ENCODE data around the gene CNRIP1.

Gene CNRIP1

DNA sequence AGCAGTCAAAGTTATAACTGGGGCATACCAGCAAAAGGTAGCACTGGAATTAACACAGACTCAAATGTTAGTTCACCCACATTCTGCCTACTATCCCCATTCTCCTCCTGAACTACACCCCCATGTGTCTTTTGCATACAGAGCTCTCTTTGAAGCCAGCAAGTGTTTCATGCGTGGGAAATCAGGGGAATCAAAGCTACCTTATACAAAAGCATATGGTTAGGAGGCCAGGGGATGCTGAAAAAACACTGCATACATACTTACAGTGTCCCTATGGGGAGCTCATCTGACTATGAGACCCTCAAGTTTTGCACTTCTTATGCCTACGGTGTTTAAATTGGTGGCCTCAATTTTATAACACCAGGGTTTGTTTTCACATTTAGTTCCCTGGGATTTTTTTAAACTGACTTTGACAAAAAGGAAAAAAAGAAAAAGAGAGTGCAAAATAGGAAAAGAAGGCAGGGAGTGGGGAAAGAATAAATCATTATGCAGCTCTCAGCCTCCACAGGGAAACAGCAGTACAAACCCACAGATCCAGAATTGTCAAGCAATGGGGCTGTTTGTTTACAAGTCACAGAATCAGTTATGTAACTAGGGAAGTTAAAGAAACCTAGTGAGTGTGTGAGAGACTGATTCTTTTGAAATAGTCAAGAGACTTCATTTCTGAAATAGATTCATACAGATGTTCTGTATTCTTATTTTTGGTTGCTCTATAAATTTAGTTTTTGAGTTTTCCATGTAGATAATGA is 47.3 kb downstream of the CNRIP1 start:
- no peak for DNase-seq (ENCODE audit: low read depth)
- TF ChIP-seq, protein P1, sequence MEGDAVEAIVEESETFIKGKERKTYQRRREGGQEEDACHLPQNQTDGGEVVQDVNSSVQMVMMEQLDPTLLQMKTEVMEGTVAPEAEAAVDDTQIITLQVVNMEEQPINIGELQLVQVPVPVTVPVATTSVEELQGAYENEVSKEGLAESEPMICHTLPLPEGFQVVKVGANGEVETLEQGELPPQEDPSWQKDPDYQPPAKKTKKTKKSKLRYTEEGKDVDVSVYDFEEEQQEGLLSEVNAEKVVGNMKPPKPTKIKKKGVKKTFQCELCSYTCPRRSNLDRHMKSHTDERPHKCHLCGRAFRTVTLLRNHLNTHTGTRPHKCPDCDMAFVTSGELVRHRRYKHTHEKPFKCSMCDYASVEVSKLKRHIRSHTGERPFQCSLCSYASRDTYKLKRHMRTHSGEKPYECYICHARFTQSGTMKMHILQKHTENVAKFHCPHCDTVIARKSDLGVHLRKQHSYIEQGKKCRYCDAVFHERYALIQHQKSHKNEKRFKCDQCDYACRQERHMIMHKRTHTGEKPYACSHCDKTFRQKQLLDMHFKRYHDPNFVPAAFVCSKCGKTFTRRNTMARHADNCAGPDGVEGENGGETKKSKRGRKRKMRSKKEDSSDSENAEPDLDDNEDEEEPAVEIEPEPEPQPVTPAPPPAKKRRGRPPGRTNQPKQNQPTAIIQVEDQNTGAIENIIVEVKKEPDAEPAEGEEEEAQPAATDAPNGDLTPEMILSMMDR (conservative IDR thresholded peaks at IDR 0.05; ENCODE audit: low read depth, low read length), result no peak
- H3K4me3 ChIP-seq (ENCODE audit: low read length), result no peak overlapping the region

DNA sequence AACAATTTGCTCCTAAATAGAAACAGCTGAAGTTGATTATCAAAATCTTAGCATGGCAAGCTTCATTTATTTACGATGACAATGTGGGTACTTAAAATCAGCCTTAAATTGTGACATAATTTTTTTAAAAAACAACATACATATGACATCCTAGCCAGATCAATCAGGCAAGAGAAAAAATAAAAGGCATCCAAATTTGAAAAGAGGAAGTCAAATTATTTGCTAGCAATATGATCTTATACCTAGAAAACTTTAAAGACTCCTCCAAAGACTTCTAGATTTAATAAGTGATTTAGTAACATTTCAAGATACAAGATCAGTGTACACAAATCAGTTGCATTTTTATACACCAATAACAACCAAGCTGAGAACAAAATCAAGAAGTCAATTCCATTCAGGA is 53.1 kb downstream of the CNRIP1 start:
- no peak for DNase-seq (ENCODE audit: low read depth)
- H3K4me3 ChIP-seq (ENCODE audit: low read length), result no peak overlapping the region
- TF ChIP-seq, protein P1 (conservative IDR thresholded peaks at IDR 0.05; ENCODE audit: low read depth, low read length), result no peak

DNA sequence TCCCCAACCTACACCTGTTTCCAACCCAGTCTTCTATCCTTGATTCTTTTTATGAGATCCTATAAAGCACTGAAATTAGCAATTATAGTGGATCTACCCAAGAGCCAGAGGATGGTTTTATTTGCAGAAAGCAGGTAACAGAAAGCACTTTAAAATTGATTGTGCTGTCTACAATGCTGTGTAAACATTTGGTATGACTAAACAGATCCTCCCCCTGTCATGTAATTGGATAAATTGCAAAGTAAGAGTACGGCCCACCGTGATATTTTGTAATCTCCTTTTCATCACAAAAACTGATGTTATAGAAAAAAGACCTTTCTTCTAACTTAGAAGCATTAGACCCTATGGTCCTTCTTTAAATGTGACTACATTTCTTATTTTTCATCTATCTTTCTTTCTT is 56.1 kb downstream of the CNRIP1 start:
- TF ChIP-seq, protein P1 (conservative IDR thresholded peaks at IDR 0.05; ENCODE audit: low read depth, low read length), result no peak
- no peak for DNase-seq (ENCODE audit: low read depth)
- H3K4me3 ChIP-seq (ENCODE audit: low read length), result no peak overlapping the region

DNA sequence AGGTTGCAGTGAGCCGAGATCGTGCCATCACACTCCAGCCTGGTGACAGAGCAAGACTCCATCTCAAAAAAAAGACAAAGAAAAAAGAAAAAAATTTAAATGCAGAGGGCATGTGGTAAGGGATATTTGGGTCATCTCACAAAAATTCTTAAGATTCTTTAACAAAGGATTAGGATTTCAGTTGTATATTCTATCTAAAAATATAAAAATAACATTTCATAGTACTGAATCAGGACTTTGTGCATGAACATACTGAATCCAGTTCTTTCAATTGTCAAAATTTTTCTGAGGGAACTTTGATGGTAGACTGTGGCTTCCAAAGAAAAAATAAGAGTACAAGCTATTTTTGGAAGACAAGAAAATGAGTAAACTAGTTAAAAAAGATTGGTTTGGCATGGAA is 60.9 kb downstream of the CNRIP1 start:
- H3K4me3 ChIP-seq (ENCODE audit: low read length), result no peak overlapping the region
- DNase-seq (ENCODE audit: low read depth), result no peak
- TF ChIP-seq, protein P1 (conservative IDR thresholded peaks at IDR 0.05; ENCODE audit: low read depth, low read length), result no peak

DNA sequence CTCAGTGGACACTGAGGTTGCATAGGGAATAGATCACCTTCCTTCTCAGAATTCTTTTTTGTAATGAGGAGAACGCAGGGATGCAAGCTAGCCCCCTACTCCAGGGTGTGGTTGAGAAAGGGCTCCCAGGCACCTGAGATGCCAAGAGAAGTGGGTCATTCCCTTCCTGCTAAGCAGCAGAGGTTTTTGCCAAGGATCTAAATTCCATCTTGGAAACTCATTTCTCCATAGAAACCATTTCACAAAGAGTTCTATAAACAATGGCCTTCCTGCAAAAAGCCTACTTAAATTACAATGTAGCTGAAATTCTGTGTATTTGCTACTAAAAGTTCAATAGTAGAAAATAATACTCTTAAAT is 63.7 kb downstream of the CNRIP1 start:
- TF ChIP-seq, protein P1 (conservative IDR thresholded peaks at IDR 0.05; ENCODE audit: low read depth, low read length), result no peak
- DNase-seq (ENCODE audit: low read depth), result peak; percentile 41
- H3K4me3 ChIP-seq (ENCODE audit: low read length), result no peak overlapping the region

DNA sequence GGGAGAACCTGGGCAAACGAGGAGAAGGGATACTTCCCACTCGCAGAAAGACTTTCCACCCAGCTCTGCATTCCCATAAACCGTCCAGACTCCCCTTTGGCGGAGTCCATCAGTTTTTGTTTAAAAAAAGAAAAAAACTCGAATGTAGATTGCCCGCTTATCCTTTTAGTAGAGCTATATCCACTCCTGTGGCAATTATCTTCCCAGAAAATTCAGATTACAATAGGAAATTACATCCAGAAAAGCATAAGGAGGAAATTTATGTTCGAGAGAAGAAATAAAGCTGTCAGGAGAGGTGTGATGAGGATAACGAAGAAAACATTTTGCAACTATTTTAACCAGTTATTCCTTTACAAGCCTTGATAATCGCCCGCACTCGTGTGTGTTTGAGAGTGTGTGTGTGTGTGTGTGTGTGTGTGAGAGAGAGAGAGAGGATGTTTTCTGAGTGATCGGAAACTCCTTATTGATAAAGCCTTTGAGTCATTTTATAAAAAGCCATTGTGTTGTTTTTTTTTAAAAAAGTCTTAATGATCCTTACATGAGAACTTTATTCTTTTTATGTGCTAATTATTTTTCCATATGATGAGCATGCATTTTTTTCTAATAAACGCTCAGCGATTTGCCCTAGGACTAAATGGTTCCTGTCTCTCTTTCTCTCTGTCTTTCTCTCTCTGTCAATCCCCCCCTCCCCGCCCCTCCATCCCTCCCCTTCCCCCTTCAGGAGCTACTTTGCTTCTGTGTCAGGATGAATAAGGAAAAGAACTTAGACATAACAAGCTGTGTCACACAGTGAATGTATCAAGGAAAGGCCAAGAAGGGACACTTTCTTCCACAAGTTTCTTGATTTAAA is 66.3 kb downstream of the CNRIP1 start:
- TF ChIP-seq, protein P1 (conservative IDR thresholded peaks at IDR 0.05; ENCODE audit: low read depth, low read length), result no peak
- DNase-seq (ENCODE audit: low read depth), result no peak
- peak overlapping the region; percentile 90 for H3K4me3 ChIP-seq (ENCODE audit: low read length)

All from retinal pigment epithelial cell (primary cell).